PC-9 (cell line): Measurements from ENCODE around the gene CRTAC1. TPM values are rescaled to one million over a fixed set of nuclear protein-coding genes. Genes with fewer than 3 reads are reported as not detected.

Experiments used
- BruUV-seq: library from RNA; stranded (reverse); fragments of 400-500 nt; replicated peaks from 2 replicates; lab custom pipeline; 2021; lab: Mats Ljungman, UMichigan
- CTCF ChIA-PET: fragments of 300-600 bp; sonication (Branson Sonifier 250); formaldehyde crosslinking; loops from one replicate; lab custom pipeline; 2022; ENCODE audit warnings: antibody characterized with exemption; lab: Charles Lee
- POLR2A ChIA-PET: fragments of 300-600 bp; sonication (Branson Sonifier 250); formaldehyde crosslinking; loops from one replicate; lab custom pipeline; 2022; ENCODE audit warnings: antibody characterized with exemption; ENCODE audit not compliant: unreplicated experiment; lab: Charles Lee
- DNase-seq, 2 experiments: peaks; one replicate each; pipeline versions ENCODE4 v3.0.0 to v3.0.0-alpha.2; 2015 to 2022; ENCODE audit warnings: mixed read lengths in 1 of 2
- H2AFZ ChIP-seq: fragments of 200-600 bp; sonication (generic); 2 replicates; pipeline ENCODE4 v1.8.1; 2017; ENCODE audit warnings: antibody characterized with exemption
- H3F3A ChIP-seq: fragments of 200-600 bp; sonication (generic); 2 replicates; pipeline ENCODE4 v1.8.1; 2017; ENCODE audit warnings: antibody characterized with exemption, mild to moderate bottlenecking, low read depth; ENCODE audit not compliant: insufficient read depth
- H3K27ac ChIP-seq: fragments of 200-600 bp; sonication (generic); 2 replicates; pipeline ENCODE4 v1.6.1; 2016; ENCODE audit warnings: mixed run types
- H3K27me3 ChIP-seq: fragments of 200-600 bp; sonication (generic); 2 replicates; pipeline ENCODE4 v1.6.1; 2016; ENCODE audit warnings: low read depth, mixed run types; ENCODE audit not compliant: insufficient read depth
- H3K36me3 ChIP-seq: fragments of 200-600 bp; sonication (generic); 2 replicates; pipeline ENCODE4 v1.6.1; 2016; ENCODE audit warnings: low read depth, mixed run types
- H3K4me1 ChIP-seq: fragments of 200-600 bp; sonication (generic); replicated peaks from 2 replicates; pipeline ENCODE4 v1.6.1; 2016; ENCODE audit warnings: mixed run types; ENCODE audit not compliant: insufficient read depth
- H3K4me2 ChIP-seq: fragments of 200-600 bp; sonication (generic); 2 replicates; pipeline ENCODE4 v1.6.1; 2017; ENCODE audit warnings: mixed run types
- H3K4me3 ChIP-seq: fragments of 200-600 bp; sonication (generic); 2 replicates; pipeline ENCODE4 v1.6.1; 2016; ENCODE audit warnings: mixed run types
- H3K79me2 ChIP-seq: fragments of 200-600 bp; sonication (generic); 2 replicates; pipeline ENCODE4 v1.6.1; 2017; ENCODE audit warnings: low read depth, mixed run types
- H3K9me2 ChIP-seq: fragments of 200-600 bp; sonication (generic); 2 replicates; pipeline ENCODE4 v1.8.1; 2017; ENCODE audit warnings: mild to moderate bottlenecking; ENCODE audit not compliant: insufficient read depth
- H3K9me3 ChIP-seq: fragments of 200-600 bp; sonication (generic); 2 replicates; pipeline ENCODE4 v1.8.1; 2016; ENCODE audit warnings: low read depth; ENCODE audit not compliant: insufficient read depth
- H4K20me1 ChIP-seq: fragments of 200-600 bp; sonication (generic); 2 replicates; pipeline ENCODE4 v1.8.1; 2017; ENCODE audit not compliant: insufficient read depth
- CTCF ChIP-seq: fragments of 200-600 bp; sonication (generic); conservative IDR thresholded peaks from 2 replicates; pipeline ENCODE4 v1.6.1; 2017; ENCODE audit warnings: mixed run types, antibody characterized with exemption, mild to moderate bottlenecking, moderate library complexity
- EZH2 ChIP-seq: fragments of 200-600 bp; sonication (generic); IDR thresholded peaks from 2 replicates; pipeline ENCODE4 v1.8.0; 2017; ENCODE audit warnings: antibody characterized with exemption, low read depth
- intact Hi-C: fragments of 100-400 bp; cut with micrococcal nuclease; formaldehyde crosslinking; loops from one replicate; pipeline ENCODE4 v1.10.0; 2022; ENCODE audit not compliant: unreplicated experiment
- total RNA-seq: library from RNA; stranded (reverse); gene quantifications from 2 replicates; pipeline ENCODE4 v1.2.3, GENCODE V29; 2021

CRTAC1 gene
- total RNA-seq, 1 experiment from 2014 or later, result not detected

DNA sequence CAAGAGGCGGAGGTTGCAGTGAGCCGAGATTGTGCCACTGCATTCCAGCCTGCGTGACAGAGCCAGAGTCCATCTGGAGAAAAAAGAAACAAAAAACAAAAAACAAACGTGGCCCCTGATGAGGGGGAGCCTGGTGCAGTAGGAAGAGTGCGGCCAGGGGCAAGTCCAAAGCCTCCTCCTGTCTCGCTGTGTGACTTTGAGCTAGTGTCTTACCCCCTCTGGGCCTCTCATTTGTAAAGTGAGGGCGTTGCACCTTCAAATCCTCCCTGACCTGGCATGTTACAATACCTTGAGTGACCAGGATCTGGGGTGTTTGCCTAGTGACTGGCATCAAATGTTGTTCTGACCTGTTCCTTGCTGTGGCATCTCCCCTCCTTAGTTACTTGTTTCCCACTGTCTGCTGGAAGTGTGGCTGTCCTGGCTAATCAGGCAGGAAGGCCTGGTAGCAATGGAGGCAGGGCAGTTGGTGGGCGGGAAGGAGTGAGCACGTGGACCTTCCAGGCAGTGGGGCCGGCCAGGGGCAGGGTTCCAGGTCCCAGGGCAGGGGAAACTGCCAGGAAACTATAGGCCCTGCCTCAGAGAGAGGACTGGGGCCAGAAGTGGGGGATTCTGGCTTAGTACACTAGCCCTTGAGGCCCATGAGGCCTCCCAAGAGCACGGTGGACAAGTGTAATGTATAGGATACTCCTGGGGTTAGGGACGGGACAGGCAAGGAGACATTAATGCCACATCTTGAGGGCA lies 205.2 kb downstream of the CRTAC1 start:
- intact Hi-C loops, result no loop called here
- no peaks in the 10 kb centered on the region for H3K79me2 ChIP-seq
- H3F3A ChIP-seq, result peaks cover 13% of the 10 kb centered on the region; the same call in 1 of the 2 replicates
- H3K4me2 ChIP-seq, result no peak overlapping the region
- H3K9me2 ChIP-seq, result no peaks in the 10 kb centered on the region
- H3K36me3 ChIP-seq, result no peaks in the 10 kb centered on the region
- ChIA-PET CTCF (no interaction called here), POLR2A (no interaction called here)
- no peak for TF ChIP-seq CTCF
- no peak for TF ChIP-seq EZH2
- no peaks in the 10 kb centered on the region for H3K9me3 ChIP-seq
- H3K4me1 ChIP-seq, result peaks cover 39% of the 10 kb centered on the region
- H3K27ac ChIP-seq, result no peak overlapping the region
- DNase-seq, result no peak
- no peak overlapping the region for H2AFZ ChIP-seq
- H3K4me3 ChIP-seq, result no peak overlapping the region
- no peaks in the 10 kb centered on the region for H4K20me1 ChIP-seq
- no TSS peak for BruUV-seq
- H3K27me3 ChIP-seq, result no peaks in the 10 kb centered on the region

GRCh38 chr10:97823734-97824133 lies 206.7 kb downstream of the CRTAC1 start:
- no peak for DNase-seq
- no peak for TF ChIP-seq CTCF
- H3F3A ChIP-seq, result peaks cover 13% of the 10 kb centered on the region; the same call in 1 of the 2 replicates
- H3K36me3 ChIP-seq, result no peaks in the 10 kb centered on the region
- no peak overlapping the region for H3K4me2 ChIP-seq
- H3K9me2 ChIP-seq, result no peaks in the 10 kb centered on the region
- no peak overlapping the region for H3K4me3 ChIP-seq
- no peaks in the 10 kb centered on the region for H3K79me2 ChIP-seq
- H2AFZ ChIP-seq, result no peak overlapping the region
- intact Hi-C loops, result no loop called here
- POLR2A ChIA-PET, result no interaction called here
- no peak overlapping the region for H3K27ac ChIP-seq
- BruUV-seq, result no TSS peak
- H3K4me1 ChIP-seq, result peaks cover 39% of the 10 kb centered on the region
- no peaks in the 10 kb centered on the region for H4K20me1 ChIP-seq
- H3K9me3 ChIP-seq, result no peaks in the 10 kb centered on the region
- CTCF ChIA-PET, result no interaction called here
- no peaks in the 10 kb centered on the region for H3K27me3 ChIP-seq

DNA sequence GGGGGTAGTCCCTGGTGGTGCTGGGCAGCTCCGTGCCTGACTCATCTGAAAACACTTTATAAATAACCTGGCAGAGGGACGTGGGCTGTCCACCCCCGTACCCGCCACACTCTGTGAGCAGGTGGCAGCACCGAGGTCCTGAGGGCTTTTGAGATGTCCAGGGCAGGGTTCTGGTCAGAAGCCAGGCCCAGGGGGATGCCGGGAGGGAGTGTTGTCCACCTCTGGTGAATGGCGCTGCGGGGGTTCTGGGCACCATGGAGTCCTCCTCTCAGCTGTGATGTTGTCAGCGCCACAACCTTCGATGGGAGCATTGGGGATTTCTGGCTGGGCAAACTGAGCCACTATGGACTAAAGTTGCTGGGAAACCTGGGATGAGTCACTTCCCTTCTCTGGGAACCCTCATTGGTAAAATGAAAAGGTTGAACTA lies 208.1 kb downstream of the CRTAC1 start:
- Histone ChIP-seq H3K4me2 (peak overlapping the region; percentile 58), H3K9me3 (no peaks in the 10 kb centered on the region), H3K27ac (peak overlapping the region; percentile 58), H3K27me3 (no peaks in the 10 kb centered on the region), H3F3A (peaks cover 9% of the 10 kb centered on the region; the same call in 1 of the 2 replicates), H3K79me2 (no peaks in the 10 kb centered on the region), H3K4me3 (no peak overlapping the region), H3K36me3 (no peaks in the 10 kb centered on the region), H4K20me1 (no peaks in the 10 kb centered on the region), H2AFZ (no peak overlapping the region), H3K4me1 (peaks cover 27% of the 10 kb centered on the region), H3K9me2 (no peaks in the 10 kb centered on the region)
- CTCF ChIA-PET, result no interaction called here
- no TSS peak for BruUV-seq
- POLR2A ChIA-PET, result no interaction called here
- DNase-seq, result peak; percentile 32 to 42
- intact Hi-C loops, result no loop called here
- no peak for TF ChIP-seq EZH2
- no peak for TF ChIP-seq CTCF
